Testis (tissue), 2 donors: Measurements from ENCODE around the gene ATE1.

Source experiments
- CTCF ChIP-seq, 3 experiments: fragments of 450-650 bp in 2 of 3; fragments of 200-600 bp in 1 of 3; sonication (generic) in 1 of 3; IDR thresholded peaks; one replicate each; pipeline ENCODE4 v1.5.1; 2016 to 2019; ENCODE audit warnings: antibody characterized with exemption in 3 of 3, mild to moderate bottlenecking in 2 of 3, moderate library complexity in 1 of 3
- POLR2A ChIP-seq: fragments of 450-650 bp; IDR thresholded peaks from one replicate; pipeline ENCODE4 v1.6.1; 2017; ENCODE audit warnings: antibody characterized with exemption, mild to moderate bottlenecking, moderate library complexity

GRCh38 chr10:121715969-121716368 is 211.9 kb downstream of the ATE1 start:
- TF ChIP-seq CTCF (IDR thresholded peaks at IDR 0.05) (no peak), POLR2A (no peak)
